HEK293 (cell line): ENCODE measurements around the gene DENND2A.

Experiments used
- CTCF ChIA-PET: fragments of 350-600 bp; formaldehyde crosslinking; extraction: SDS; loops from one replicate; lab custom pipeline; 2021; ENCODE audit warnings: antibody characterized with exemption; lab: Yijun Ruan, JAX
- POLR2A ChIA-PET: fragments of 300-600 bp; formaldehyde crosslinking; extraction: SDS; loops from one replicate; lab custom pipeline; 2020; ENCODE audit warnings: antibody characterized with exemption, inconsistent platforms; lab: Yijun Ruan, JAX
- H3K27ac ChIP-seq: fragments of 200-500 bp; sonication (Bioruptor generic); 2 replicates; pipeline ENCODE4 v1.5.1; 2014; ENCODE audit warnings: low read depth, low read length, control low read depth, inconsistent platforms; ENCODE audit errors: extremely low read depth
- H3K36me3 ChIP-seq, 2 experiments: fragments of 200-500 bp in 1 of 2; sonication (Bioruptor generic) in 1 of 2; 1 replicate in 1 of 2; 2 replicates in 1 of 2; pipeline ENCODE4 v1.5.1; 2014 to 2017; ENCODE audit warnings: inconsistent platforms in 2 of 2, low read length in 2 of 2; ENCODE audit not compliant: control insufficient read depth in 2 of 2, insufficient read depth in 1 of 2
- H3K4me1 ChIP-seq: fragments of 200-500 bp; sonication (Bioruptor generic); 2 replicates; pipeline ENCODE4 v1.5.1; 2014; ENCODE audit warnings: mild to moderate bottlenecking, low read length, inconsistent platforms; ENCODE audit not compliant: control insufficient read depth, insufficient read depth
- H3K4me3 ChIP-seq: 2 replicates; pipeline ENCODE4 v1.5.1; 2011; ENCODE audit warnings: low read depth, mild to moderate bottlenecking, control low read depth, low read length, moderate library complexity
- H3K9me3 ChIP-seq: fragments of 200-500 bp; sonication (Bioruptor generic); 2 replicates; pipeline ENCODE4 v1.5.1; 2014; ENCODE audit warnings: low read depth, low read length, inconsistent platforms; ENCODE audit not compliant: control insufficient read depth, insufficient read depth
- BCL11A ChIP-seq: fragments of 450-650 bp; formaldehyde crosslinking; IDR thresholded peaks from 2 replicates; pipeline ENCODE4 v1.5.1; 2016; ENCODE audit warnings: low read depth, missing biosample characterization, missing genetic modification characterization
- HOXA7 ChIP-seq: sonication (generic); formaldehyde crosslinking; IDR thresholded peaks from 2 replicates; pipeline ENCODE4 v1.8.1; 2022; ENCODE audit warnings: missing genetic modification reagents, borderline replicate concordance
- MYNN ChIP-seq: fragments of 450-650 bp; formaldehyde crosslinking; IDR thresholded peaks from 2 replicates; pipeline ENCODE4 v1.5.1; 2016; ENCODE audit warnings: missing biosample characterization, missing genetic modification characterization, borderline replicate concordance
- PATZ1 ChIP-seq: fragments of 450-650 bp; formaldehyde crosslinking; IDR thresholded peaks from 2 replicates; pipeline ENCODE4 v1.5.1; 2016; ENCODE audit warnings: missing biosample characterization, missing genetic modification characterization
- PRDM1 ChIP-seq: fragments of 450-650 bp; formaldehyde crosslinking; IDR thresholded peaks from 2 replicates; pipeline ENCODE4; 2016; ENCODE audit warnings: missing biosample characterization, missing genetic modification characterization
- PRDM4 ChIP-seq: fragments of 450-650 bp; formaldehyde crosslinking; IDR thresholded peaks from 2 replicates; pipeline ENCODE4 v1.5.1; 2017; ENCODE audit warnings: missing biosample characterization, missing genetic modification characterization
- WT1 ChIP-seq: fragments of 450-650 bp; formaldehyde crosslinking; IDR thresholded peaks from 2 replicates; pipeline ENCODE4 v1.5.1; 2016; ENCODE audit warnings: missing biosample characterization, missing genetic modification characterization
- ZBTB26 ChIP-seq: fragments of 450-650 bp; formaldehyde crosslinking; optimal IDR thresholded peaks from 2 replicates; pipeline ENCODE3; 2016; ENCODE audit warnings: missing biosample characterization, mild to moderate bottlenecking, missing genetic modification characterization
- ZNF18 ChIP-seq: fragments of 450-650 bp; formaldehyde crosslinking; IDR thresholded peaks from 2 replicates; pipeline ENCODE4 v1.5.1; 2016; ENCODE audit warnings: missing biosample characterization, missing genetic modification characterization
- ZNF26 ChIP-seq: fragments of 450-650 bp; formaldehyde crosslinking; IDR thresholded peaks from 2 replicates; pipeline ENCODE4 v1.5.1; 2016; ENCODE audit warnings: missing biosample characterization, missing genetic modification characterization
- ZNF513 ChIP-seq: fragments of 450-650 bp; IDR thresholded peaks from 2 replicates; pipeline ENCODE4 v1.5.1; 2018; ENCODE audit warnings: missing biosample characterization, missing genetic modification characterization
- ZNF544 ChIP-seq: fragments of 450-650 bp; formaldehyde crosslinking; IDR thresholded peaks from 2 replicates; pipeline ENCODE4 v1.5.0; 2017; ENCODE audit warnings: missing biosample characterization, missing genetic modification characterization
- ZNF549 ChIP-seq: fragments of 450-650 bp; IDR thresholded peaks from 2 replicates; pipeline ENCODE4 v1.5.1; 2018; ENCODE audit warnings: missing biosample characterization, missing genetic modification characterization, mild to moderate bottlenecking, inconsistent platforms, moderate library complexity
- ZNF561 ChIP-seq: fragments of 450-650 bp; IDR thresholded peaks from 2 replicates; pipeline ENCODE4 v1.5.1; 2018; ENCODE audit warnings: missing biosample characterization, missing genetic modification characterization, borderline replicate concordance
- ZNF623 ChIP-seq: fragments of 450-650 bp; formaldehyde crosslinking; IDR thresholded peaks from 2 replicates; pipeline ENCODE4 v1.5.1; 2016; ENCODE audit warnings: missing biosample characterization, missing genetic modification characterization
- ZNF76 ChIP-seq: fragments of 450-650 bp; formaldehyde crosslinking; IDR thresholded peaks from 2 replicates; pipeline ENCODE4; 2016; ENCODE audit warnings: low read depth, missing biosample characterization, missing genetic modification characterization, borderline replicate concordance
- ZSCAN23 ChIP-seq: fragments of 450-650 bp; formaldehyde crosslinking; IDR thresholded peaks from 2 replicates; pipeline ENCODE4 v1.5.1; 2016; ENCODE audit warnings: missing biosample characterization, missing genetic modification characterization

The DENND2A gene

GRCh38 chr7:140641524-140642195, 1.0 kb upstream of the DENND2A start:
- Histone ChIP-seq H3K9me3 (no peaks in the 10 kb centered on the region), H3K4me1 (no peaks in the 10 kb centered on the region), H3K27ac (no peak overlapping the region), H3K36me3 (no peaks in the 10 kb centered on the region), H3K4me3 (no peak overlapping the region)
- CTCF ChIA-PET, result interaction anchor here (0.5 to 2.2 kb wide), 6 partner anchors 11 to 789 kb away, joined by 3 to 8 read pairs (median 4); no protein-coding TSS in a partner anchor
- TF ChIP-seq MYNN (tag by site-specific recombination) (no peak), ZNF76 (tag by site-specific recombination) (no peak), ZNF26 (tag by site-specific recombination) (no peak), PRDM1 (tag by site-specific recombination) (peak; percentile 80), PRDM4 (peak; percentile 41; the same call in 1 of the 2 replicates), ZNF513 (tag by site-specific recombination) (0 out of 2 replicates have a peak, but pooled peaks have one; percentile 11)
- POLR2A ChIA-PET, result interaction anchor here (0.8 to 1.2 kb wide), 4 partner anchors 10 to 162 kb away, joined by 4 to 7 read pairs (median 4); partner anchors contain the start of gene MKRN1

GRCh38 chr7:140640060-140640637, 464 bp downstream of the DENND2A start:
- ChIA-PET CTCF (interaction anchor here (0.5 to 1.6 kb wide), 4 partner anchors 13 to 469 kb away, joined by 3 to 7 read pairs (median 4); no protein-coding TSS in a partner anchor), POLR2A (interaction anchor here (0.7 to 1.5 kb wide), 5 partner anchors 8 to 163 kb away, joined by 4 to 10 read pairs (median 4); no protein-coding TSS in a partner anchor)
- Histone ChIP-seq H3K4me3 (peak overlapping the region; percentile 68), H3K9me3 (no peaks in the 10 kb centered on the region), H3K27ac (peak overlapping the region; percentile 29; the same call in 1 of the 2 replicates), H3K36me3 (no peaks in the 10 kb centered on the region), H3K4me1 (no peaks in the 10 kb centered on the region)
- TF ChIP-seq ZNF623 (no peak), ZSCAN23 (tag by site-specific recombination) (no peak), ZNF544 (no peak), ZNF549 (no peak), BCL11A (no peak), ZBTB26 (tag by site-specific recombination) (peak; percentile 95), ZNF561 (0 out of 2 replicates have a peak, but pooled peaks have one; percentile 20), HOXA7 (CRISPR knock-in tag) (no peak), ZNF18 (tag by site-specific recombination) (peak; percentile 29; the same call in 1 of the 2 replicates), WT1 (tag by site-specific recombination) (0 out of 2 replicates have a peak, but pooled peaks have one; percentile 41), PATZ1 (tag by site-specific recombination) (peak; percentile 68)
